Measurements from ENCODE around the gene VMP1.

- TF ChIP-seq CTCF (IDR thresholded peaks at IDR 0.05; ENCODE audit: insufficient read depth, low read depth, low read length) (no peak), EZH2 (IDR thresholded peaks at IDR 0.05; ENCODE audit: insufficient read depth, low read length) (no peak)
Observed at GRCh38 chr17:59762049-59762823, 54.8 kb downstream of the VMP1 start.
